Brain microvascular endothelial cell (primary cell): Measurements from ENCODE around the gene FOXE1.

Source experiments
- DNase-seq: peaks from one replicate; pipeline ENCODE4 v3.0.0-alpha.2; 2020
- H3K27ac ChIP-seq: fragments of 250-450 bp; sonication (Bioruptor Pico); 2 replicates; pipeline ENCODE4 v1.5.1; 2020; ENCODE audit warnings: mild to moderate bottlenecking, moderate library complexity
- H3K27me3 ChIP-seq: fragments of 250-450 bp; sonication (Bioruptor Pico); replicated peaks from 2 replicates; pipeline ENCODE4 v1.5.1; 2020; ENCODE audit warnings: mild to moderate bottlenecking
- H3K36me3 ChIP-seq: fragments of 250-450 bp; sonication (Bioruptor Pico); replicated peaks from 2 replicates; pipeline ENCODE4 v1.5.1; 2020; ENCODE audit warnings: mild to moderate bottlenecking
- H3K4me3 ChIP-seq: 2 replicates; pipeline ENCODE4 v1.5.1; 2011; ENCODE audit warnings: low read depth, mild to moderate bottlenecking, control low read depth, low read length, moderate library complexity
- in situ Hi-C: cut with HindIII; loops from 2 replicates; pipeline ENCODE4 v1.10.0; 2017; ENCODE audit warnings: low sequenced_read_pairs, low pct_ligation_motif_present
- TF ChIP-seq, protein P1 (sequence below): IDR thresholded peaks from 2 replicates; pipeline ENCODE4 v1.5.1; 2011; ENCODE audit warnings: low read depth, mild to moderate bottlenecking, moderate library complexity, low read length, control low read depth, inconsistent platforms; ENCODE audit errors: missing control alignments

FOXE1 gene

DNA sequence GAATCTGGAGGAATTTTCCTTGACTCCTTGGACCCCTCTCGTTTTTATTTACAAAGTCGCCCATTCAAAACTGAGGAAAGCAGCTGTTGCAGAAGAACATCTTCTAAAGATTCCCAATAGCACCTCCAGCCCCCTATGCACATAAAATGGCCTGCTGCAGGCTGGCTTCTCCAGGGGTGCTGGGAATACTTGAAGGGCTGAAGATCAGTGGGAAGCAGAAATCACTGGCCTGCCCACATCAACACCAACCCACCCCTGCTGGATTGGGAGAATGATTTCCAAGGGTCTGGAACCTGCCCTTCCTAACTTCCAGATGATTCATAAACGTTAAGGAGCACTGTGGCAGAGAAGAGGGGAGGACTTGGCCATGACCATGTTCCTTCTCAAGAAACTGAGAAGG is 3.0 kb upstream of the FOXE1 start:
- DNase-seq, result no peak
- TF ChIP-seq, protein P1, sequence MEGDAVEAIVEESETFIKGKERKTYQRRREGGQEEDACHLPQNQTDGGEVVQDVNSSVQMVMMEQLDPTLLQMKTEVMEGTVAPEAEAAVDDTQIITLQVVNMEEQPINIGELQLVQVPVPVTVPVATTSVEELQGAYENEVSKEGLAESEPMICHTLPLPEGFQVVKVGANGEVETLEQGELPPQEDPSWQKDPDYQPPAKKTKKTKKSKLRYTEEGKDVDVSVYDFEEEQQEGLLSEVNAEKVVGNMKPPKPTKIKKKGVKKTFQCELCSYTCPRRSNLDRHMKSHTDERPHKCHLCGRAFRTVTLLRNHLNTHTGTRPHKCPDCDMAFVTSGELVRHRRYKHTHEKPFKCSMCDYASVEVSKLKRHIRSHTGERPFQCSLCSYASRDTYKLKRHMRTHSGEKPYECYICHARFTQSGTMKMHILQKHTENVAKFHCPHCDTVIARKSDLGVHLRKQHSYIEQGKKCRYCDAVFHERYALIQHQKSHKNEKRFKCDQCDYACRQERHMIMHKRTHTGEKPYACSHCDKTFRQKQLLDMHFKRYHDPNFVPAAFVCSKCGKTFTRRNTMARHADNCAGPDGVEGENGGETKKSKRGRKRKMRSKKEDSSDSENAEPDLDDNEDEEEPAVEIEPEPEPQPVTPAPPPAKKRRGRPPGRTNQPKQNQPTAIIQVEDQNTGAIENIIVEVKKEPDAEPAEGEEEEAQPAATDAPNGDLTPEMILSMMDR, result no peak
- Histone ChIP-seq H3K4me3 (no peak overlapping the region), H3K27ac (no peak overlapping the region), H3K27me3 (peaks cover 89% of the 10 kb centered on the region), H3K36me3 (no peaks in the 10 kb centered on the region)
- in situ Hi-C loops, result no loop called here

DNA sequence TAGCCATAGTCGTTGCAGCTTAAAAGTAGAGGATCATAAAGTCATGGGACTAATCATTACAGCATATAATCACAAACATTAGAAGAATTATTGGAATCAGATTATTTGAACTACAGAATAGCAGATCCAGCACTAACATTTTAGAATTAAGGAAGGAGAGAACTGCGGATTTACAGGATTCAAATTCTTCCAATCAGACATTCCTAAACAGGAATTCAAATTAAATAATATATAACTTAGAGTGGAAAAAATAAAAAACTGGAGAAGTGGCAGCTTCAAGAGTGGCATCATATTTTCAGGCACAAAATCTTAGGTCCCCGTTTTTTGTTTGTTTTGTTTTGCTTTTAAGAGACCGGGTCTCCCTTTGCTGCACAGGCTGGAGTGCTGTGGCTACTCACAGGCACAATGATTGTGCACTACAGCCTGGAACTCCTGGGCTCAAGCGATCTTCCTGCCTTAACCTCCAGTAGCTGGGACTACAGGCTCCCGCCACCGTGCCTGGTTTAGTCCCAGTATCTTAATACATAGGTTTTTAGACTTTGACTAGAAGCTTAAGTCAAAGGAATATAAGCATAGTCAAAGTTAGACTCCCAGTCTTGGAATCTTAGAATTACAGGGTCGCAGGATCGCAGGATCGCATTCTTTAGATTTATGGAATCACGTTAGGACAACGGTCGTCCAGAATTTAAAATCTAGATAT is 2.1 kb upstream of the FOXE1 start:
- Histone ChIP-seq H3K36me3 (no peaks in the 10 kb centered on the region), H3K27me3 (peaks cover 96% of the 10 kb centered on the region)

GRCh38 chr9:97851446-97851883 is 1.6 kb upstream of the FOXE1 start:
- H3K36me3 ChIP-seq, result no peaks in the 10 kb centered on the region
- H3K4me3 ChIP-seq, result no peak overlapping the region
- H3K27me3 ChIP-seq, result peaks cover 96% of the 10 kb centered on the region
- TF ChIP-seq, protein P1, result no peak
- H3K27ac ChIP-seq, result no peak overlapping the region
- DNase-seq, result no peak
- in situ Hi-C loops, result no loop called here

More for the DNA sequence above, 2.1 kb upstream of the FOXE1 start:
- Histone ChIP-seq H3K27ac (no peak overlapping the region), H3K4me3 (no peak overlapping the region)
- DNase-seq, result no peak
- TF ChIP-seq, protein P1, result no peak
- in situ Hi-C loops, result no loop called here

DNA sequence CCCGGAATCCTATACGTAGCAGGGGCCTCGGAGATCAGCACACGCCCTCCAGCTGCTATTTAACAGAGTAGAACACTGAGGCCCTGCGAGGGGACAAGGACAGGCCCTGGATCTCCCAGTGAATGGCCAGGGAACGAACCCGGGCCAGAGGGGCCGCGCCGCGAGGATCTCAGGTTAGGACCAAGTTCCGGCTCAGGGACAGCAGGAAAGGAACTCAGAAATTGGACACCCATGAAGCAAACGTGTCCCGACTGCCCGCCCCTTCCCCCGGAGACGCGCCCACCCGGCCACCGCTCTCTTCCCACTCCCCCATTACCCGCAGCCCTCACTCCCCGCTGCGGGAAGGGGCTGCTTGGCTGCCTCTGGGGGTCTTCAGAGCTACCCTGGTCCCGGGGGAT is 1.0 kb upstream of the FOXE1 start:
- TF ChIP-seq, protein P1, result no peak
- DNase-seq, result no peak
- peaks cover 96% of the 10 kb centered on the region for H3K27me3 ChIP-seq
- no peak overlapping the region for H3K4me3 ChIP-seq
- in situ Hi-C loops, result no loop called here
- no peak overlapping the region for H3K27ac ChIP-seq
- H3K36me3 ChIP-seq, result no peaks in the 10 kb centered on the region

- Histone ChIP-seq H3K4me3 (no peak overlapping the region), H3K27me3 (peaks cover 96% of the 10 kb centered on the region), H3K36me3 (no peaks in the 10 kb centered on the region), H3K27ac (no peak overlapping the region)
- TF ChIP-seq, protein P1, result no peak
- in situ Hi-C loops, result no loop called here
- no peak for DNase-seq
These were observed 499 bp upstream of the FOXE1 start for GRCh38 chr9:97852399-97853055.
